SK-N-SH (cell line): ENCODE data around the gene MYH11. TPM values are rescaled to one million over a fixed set of nuclear protein-coding genes. Genes with fewer than 3 reads are reported as not detected.

Experiments
- CTCF ChIA-PET: fragments of 300-600, 350-600 bp; formaldehyde crosslinking; extraction: SDS; loops from one replicate; lab custom pipeline; 2021; lab: Yijun Ruan, JAX
- POLR2A ChIA-PET: fragments of 350-600 bp; sonication (Branson Sonifier 250); formaldehyde crosslinking; extraction: SDS; loops from one replicate; lab custom pipeline; 2020; ENCODE audit warnings: antibody characterized with exemption, inconsistent platforms; lab: Yijun Ruan, JAX
- DNase-seq: peaks from one replicate; pipeline ENCODE4 v3.0.0; 2012
- H2AFZ ChIP-seq: fragments of 200-600 bp; sonication (generic); 2 replicates; pipeline ENCODE4 v1.8.1; 2016; ENCODE audit warnings: antibody characterized with exemption, mild to moderate bottlenecking, low read depth
- H3F3A ChIP-seq: fragments of 200-600 bp; sonication (generic); replicated peaks from 2 replicates; pipeline ENCODE3; 2016; ENCODE audit warnings: antibody characterized with exemption, mild to moderate bottlenecking; ENCODE audit not compliant: insufficient read depth
- H3K27ac ChIP-seq, 2 experiments: fragments of 200-500 bp in 1 of 2; fragments of 200-600 bp in 1 of 2; sonication (Bioruptor generic) in 1 of 2; sonication (generic), shearing (Covaris generic) in 1 of 2; 2 replicates each; pipeline versions ENCODE4 v1.5.1 to v1.6.1; 2014 to 2016; ENCODE audit warnings: low read depth in 2 of 2, inconsistent platforms in 1 of 2, low read length in 1 of 2, mild to moderate bottlenecking in 1 of 2, mixed read lengths in 1 of 2
- H3K27me3 ChIP-seq: fragments of 200-600 bp; sonication (generic), shearing (Covaris generic); 2 replicates; pipeline ENCODE4 v1.6.1; 2016; ENCODE audit warnings: mixed run types; ENCODE audit not compliant: insufficient read depth
- H3K36me3 ChIP-seq, 2 experiments: fragments of 200-500 bp in 1 of 2; fragments of 200-600 bp in 1 of 2; sonication (Bioruptor generic) in 1 of 2; sonication (generic) in 1 of 2; replicated peaks in 1 of 2; 2 replicates each; pipeline versions ENCODE3 to v1.5.1; 2014 to 2016; ENCODE audit warnings: low read length in 1 of 2, mild to moderate bottlenecking in 1 of 2; ENCODE audit not compliant: insufficient read depth in 2 of 2, control insufficient read depth in 1 of 2
- H3K4me1 ChIP-seq, 2 experiments: fragments of 200-500 bp in 1 of 2; fragments of 200-600 bp in 1 of 2; sonication (Bioruptor generic) in 1 of 2; sonication (generic), shearing (Covaris generic) in 1 of 2; 2 replicates each; pipeline versions ENCODE4 v1.5.1 to v1.6.1; 2014 to 2016; ENCODE audit warnings: low read depth in 1 of 2, low read length in 1 of 2, mixed run types in 1 of 2; ENCODE audit not compliant: insufficient read depth in 2 of 2, control insufficient read depth in 1 of 2
- H3K4me2 ChIP-seq: fragments of 200-600 bp; sonication (generic), shearing (Covaris generic); 2 replicates; pipeline ENCODE4 v1.6.1; 2017; ENCODE audit warnings: mixed run types
- H3K4me3 ChIP-seq, 2 experiments: fragments of 200-500 bp in 1 of 2; fragments of 200-600 bp in 1 of 2; sonication (Bioruptor generic) in 1 of 2; sonication (generic), shearing (Covaris generic) in 1 of 2; 2 replicates each; pipeline versions ENCODE4 v1.5.1 to v1.8.1; 2014 to 2016; ENCODE audit warnings: low read depth in 2 of 2, inconsistent platforms in 1 of 2, low read length in 1 of 2, mild to moderate bottlenecking in 1 of 2, mixed read lengths in 1 of 2, moderate library complexity in 1 of 2
- H3K79me2 ChIP-seq: fragments of 200-600 bp; sonication (generic); 2 replicates; pipeline ENCODE4 v1.8.1; 2017; ENCODE audit warnings: mild to moderate bottlenecking; ENCODE audit not compliant: insufficient read depth
- H3K9ac ChIP-seq: fragments of 200-600 bp; sonication (generic); 2 replicates; pipeline ENCODE4 v1.6.1; 2017; ENCODE audit warnings: mixed run types
- H3K9me2 ChIP-seq: fragments of 200-600 bp; sonication (generic); 2 replicates; pipeline ENCODE4 v1.6.1; 2017; ENCODE audit warnings: mixed run types
- H3K9me3 ChIP-seq: fragments of 200-600 bp; sonication (generic); 2 replicates; pipeline ENCODE4 v1.6.1; 2017; ENCODE audit warnings: mixed run types, mild to moderate bottlenecking, moderate library complexity
- H4K20me1 ChIP-seq: fragments of 200-600 bp; sonication (generic); 2 replicates; pipeline ENCODE4 v1.6.1; 2017; ENCODE audit warnings: mild to moderate bottlenecking, mixed run types; ENCODE audit not compliant: insufficient read depth
- CHD2 ChIP-seq: fragments of 150-350 bp; IDR thresholded peaks from 2 replicates; pipeline ENCODE4 v1.6.1; 2018; ENCODE audit warnings: low read length; ENCODE audit not compliant: partially characterized antibody
- FOSL2 ChIP-seq: IDR thresholded peaks from 2 replicates; pipeline ENCODE4 v1.4.0; 2012; ENCODE audit warnings: low read depth, mild to moderate bottlenecking, moderate library complexity, borderline replicate concordance
- FOXM1 ChIP-seq: IDR thresholded peaks from 2 replicates; pipeline ENCODE4 v1.4.0; 2012; ENCODE audit warnings: low read depth, mild to moderate bottlenecking
- IRF3 ChIP-seq: fragments of 150-350 bp; IDR thresholded peaks from 2 replicates; pipeline ENCODE4 v1.6.1; 2016; ENCODE audit warnings: mild to moderate bottlenecking, low read depth, low read length
- MEF2A ChIP-seq: IDR thresholded peaks from 2 replicates; pipeline ENCODE4 v1.4.0; 2012; ENCODE audit warnings: low read depth, borderline replicate concordance
- TAF1 ChIP-seq: IDR thresholded peaks from 2 replicates; pipeline ENCODE4 v1.6.1; 2012; ENCODE audit warnings: low read depth, mild to moderate bottlenecking, low read length, moderate library complexity, borderline replicate concordance
- WGBS: methylation state at CpG from one replicate; pipeline ENCODE4 v1.1.6; 2017; ENCODE audit warnings: low lambda C conversion rate; 5-methylcytosine and 5-hydroxymethylcytosine counted together
- polyA plus RNA-seq, 3 experiments: library from polyadenylated mRNA; depleted of rRNA; stranded (reverse); fragments of >200 nt; gene quantifications; 2 replicates each; pipeline ENCODE4 v1.2.3, GENCODE V29; 2012
- TF ChIP-seq, protein P1 (sequence below): IDR thresholded peaks from 2 replicates; pipeline ENCODE4 v1.6.1; 2012; ENCODE audit warnings: mild to moderate bottlenecking, low read depth, low read length, moderate library complexity
- TF ChIP-seq, protein P2 (sequence below): IDR thresholded peaks from 2 replicates; pipeline ENCODE4 v1.4.0; 2012; ENCODE audit warnings: low read depth, borderline replicate concordance

Gene MYH11
- polyA plus RNA-seq, 1 of the 3 experiments (the other 2 are of a cell fraction), result 0.02 TPM

- Histone ChIP-seq H3K36me3 (no peaks in the 10 kb centered on the region), H3K9me3 (no peaks in the 10 kb centered on the region)
- 58% methylated on average over 1 of the region's 1 CpG for whole genome bisulfite sequencing
- TF ChIP-seq MEF2A (no peak), TAF1 (no peak), CHD2 (no peak)
- TF ChIP-seq, protein P1, sequence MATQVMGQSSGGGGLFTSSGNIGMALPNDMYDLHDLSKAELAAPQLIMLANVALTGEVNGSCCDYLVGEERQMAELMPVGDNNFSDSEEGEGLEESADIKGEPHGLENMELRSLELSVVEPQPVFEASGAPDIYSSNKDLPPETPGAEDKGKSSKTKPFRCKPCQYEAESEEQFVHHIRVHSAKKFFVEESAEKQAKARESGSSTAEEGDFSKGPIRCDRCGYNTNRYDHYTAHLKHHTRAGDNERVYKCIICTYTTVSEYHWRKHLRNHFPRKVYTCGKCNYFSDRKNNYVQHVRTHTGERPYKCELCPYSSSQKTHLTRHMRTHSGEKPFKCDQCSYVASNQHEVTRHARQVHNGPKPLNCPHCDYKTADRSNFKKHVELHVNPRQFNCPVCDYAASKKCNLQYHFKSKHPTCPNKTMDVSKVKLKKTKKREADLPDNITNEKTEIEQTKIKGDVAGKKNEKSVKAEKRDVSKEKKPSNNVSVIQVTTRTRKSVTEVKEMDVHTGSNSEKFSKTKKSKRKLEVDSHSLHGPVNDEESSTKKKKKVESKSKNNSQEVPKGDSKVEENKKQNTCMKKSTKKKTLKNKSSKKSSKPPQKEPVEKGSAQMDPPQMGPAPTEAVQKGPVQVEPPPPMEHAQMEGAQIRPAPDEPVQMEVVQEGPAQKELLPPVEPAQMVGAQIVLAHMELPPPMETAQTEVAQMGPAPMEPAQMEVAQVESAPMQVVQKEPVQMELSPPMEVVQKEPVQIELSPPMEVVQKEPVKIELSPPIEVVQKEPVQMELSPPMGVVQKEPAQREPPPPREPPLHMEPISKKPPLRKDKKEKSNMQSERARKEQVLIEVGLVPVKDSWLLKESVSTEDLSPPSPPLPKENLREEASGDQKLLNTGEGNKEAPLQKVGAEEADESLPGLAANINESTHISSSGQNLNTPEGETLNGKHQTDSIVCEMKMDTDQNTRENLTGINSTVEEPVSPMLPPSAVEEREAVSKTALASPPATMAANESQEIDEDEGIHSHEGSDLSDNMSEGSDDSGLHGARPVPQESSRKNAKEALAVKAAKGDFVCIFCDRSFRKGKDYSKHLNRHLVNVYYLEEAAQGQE, result no peak
- TF ChIP-seq, all 33 proteins: peak for 0
- no peak overlapping the region for H3K4me3 ChIP-seq
- ChIA-PET CTCF (interaction anchor here (1.1 kb wide), 1 partner anchor 55 kb away, joined by 3 read pairs; no protein-coding TSS in a partner anchor), POLR2A (no interaction called here)
- no peaks in the 10 kb centered on the region for H3F3A ChIP-seq
- peaks cover 4% of the 10 kb centered on the region; the same call in 1 of the 2 replicates for H3K27me3 ChIP-seq
- no peak overlapping the region for H3K4me2 ChIP-seq
- H3K4me1 ChIP-seq, result no peaks in the 10 kb centered on the region
- no peak overlapping the region for H2AFZ ChIP-seq
- no peak for DNase-seq
- H3K27ac ChIP-seq, result no peak overlapping the region
- no peaks in the 10 kb centered on the region for H3K79me2 ChIP-seq
- no peak overlapping the region for H3K9ac ChIP-seq
- H4K20me1 ChIP-seq, result no peaks in the 10 kb centered on the region
- H3K9me2 ChIP-seq, result no peaks in the 10 kb centered on the region
Measured at GRCh38 chr16:15760129-15760528, 96.7 kb downstream of the MYH11 start.

DNA sequence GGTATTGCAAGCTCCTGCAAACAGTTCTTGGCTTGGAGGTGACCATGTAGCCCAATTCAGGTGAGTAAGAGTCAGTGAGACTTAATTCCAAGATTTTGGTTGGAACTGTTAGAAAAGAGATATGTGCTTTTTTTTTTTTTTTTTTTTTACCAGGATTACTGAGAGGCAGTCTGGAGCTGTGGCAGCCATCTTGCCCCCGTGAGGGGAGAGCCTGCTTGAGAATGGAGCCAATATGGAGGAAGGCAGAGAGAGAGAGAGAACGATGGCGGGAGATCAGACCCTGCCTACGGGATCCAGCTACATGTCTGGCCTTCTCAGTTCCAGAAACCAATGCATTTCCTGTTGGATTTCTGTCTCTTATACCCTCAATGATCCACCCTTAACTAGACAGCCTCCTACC, 97.8 kb downstream of the MYH11 start:
- DNase-seq, result no peak
- no peak overlapping the region for H3K27ac ChIP-seq
- H3F3A ChIP-seq, result no peaks in the 10 kb centered on the region
- H3K79me2 ChIP-seq, result no peaks in the 10 kb centered on the region
- no peak overlapping the region for H3K4me2 ChIP-seq
- WGBS, result 68% methylated on average over 4 of the region's 4 CpGs
- H3K27me3 ChIP-seq, result peaks cover 4% of the 10 kb centered on the region; the same call in 1 of the 2 replicates
- no peaks in the 10 kb centered on the region for H3K36me3 ChIP-seq
- no peak overlapping the region for H3K9ac ChIP-seq
- no peak overlapping the region for H2AFZ ChIP-seq
- H3K9me2 ChIP-seq, result no peaks in the 10 kb centered on the region
- H3K4me3 ChIP-seq, result no peak overlapping the region
- no peaks in the 10 kb centered on the region for H3K4me1 ChIP-seq
- ChIA-PET CTCF (interaction anchor here (1.2 kb wide), 1 partner anchor 63 kb away, joined by 4 read pairs; no protein-coding TSS in a partner anchor), POLR2A (no interaction called here)
- no peaks in the 10 kb centered on the region for H4K20me1 ChIP-seq
- no peak for TF ChIP-seq FOSL2
- no peak for TF ChIP-seq MEF2A
- TF ChIP-seq FOXM1, result no peak
- TF ChIP-seq, protein P2, sequence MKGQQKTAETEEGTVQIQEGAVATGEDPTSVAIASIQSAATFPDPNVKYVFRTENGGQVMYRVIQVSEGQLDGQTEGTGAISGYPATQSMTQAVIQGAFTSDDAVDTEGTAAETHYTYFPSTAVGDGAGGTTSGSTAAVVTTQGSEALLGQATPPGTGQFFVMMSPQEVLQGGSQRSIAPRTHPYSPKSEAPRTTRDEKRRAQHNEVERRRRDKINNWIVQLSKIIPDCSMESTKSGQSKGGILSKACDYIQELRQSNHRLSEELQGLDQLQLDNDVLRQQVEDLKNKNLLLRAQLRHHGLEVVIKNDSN, result no peak
- TF ChIP-seq IRF3, result no peak
- TF ChIP-seq, all 33 proteins: peak for 0
- no peaks in the 10 kb centered on the region for H3K9me3 ChIP-seq
